Tibial artery (tissue), 4 donors: Measurements from ENCODE around the gene PXK.

Experiments used
- DNase-seq, 2 donors: peaks; one replicate each; pipeline ENCODE4 v3.0.0-alpha.2; 2019
- H3K27ac ChIP-seq, 2 donors: fragments of 200-600 bp; sonication (generic) in 1 of 2; 1 replicate in 1 of 2; 2 replicates in 1 of 2; pipeline ENCODE4 v1.5.1; 2018 to 2019; ENCODE audit warnings: mild to moderate bottlenecking in 1 of 2
- H3K27me3 ChIP-seq, 2 donors: fragments of 200-600 bp; sonication (generic) in 1 of 2; one replicate each; pipeline versions ENCODE4 v1.5.1 to v1.6.0; 2016 to 2019
- H3K36me3 ChIP-seq, 3 donors: fragments of 200-600 bp; sonication (generic) in 2 of 3; one replicate each; pipeline ENCODE4 v1.5.1; 2016 to 2019; ENCODE audit warnings: mild to moderate bottlenecking in 2 of 3
- H3K4me1 ChIP-seq, 4 donors: fragments of 200-600 bp; sonication (generic) in 2 of 4; 1 replicate in 3 of 4; 2 replicates in 1 of 4; pipeline ENCODE4 v1.5.1; 2016 to 2019
- H3K4me3 ChIP-seq, 2 donors: fragments of 200-600 bp; sonication (generic) in 1 of 2; 1 replicate in 1 of 2; 2 replicates in 1 of 2; pipeline ENCODE4 v1.5.1; 2018 to 2019; ENCODE audit warnings: mild to moderate bottlenecking in 2 of 2
- H3K9me3 ChIP-seq, 3 donors: fragments of 200-600 bp; sonication (generic) in 1 of 3; one replicate each; pipeline ENCODE4 v1.5.1; 2016 to 2019
- intact Hi-C: fragments of 100-400 bp; cut with DNase I; formaldehyde crosslinking; loops from one replicate; pipeline ENCODE4 v1.15.0; 2023; ENCODE audit warnings: low total_unique reads
- TF ChIP-seq, protein P1 (sequence below), 2 experiments: fragments of 200-600 bp in 1 of 2; fragments of 450-650 bp in 1 of 2; IDR thresholded peaks; one replicate each; pipeline ENCODE4 v1.5.1; 2017 to 2019; ENCODE audit warnings: antibody characterized with exemption in 2 of 2, mild to moderate bottlenecking in 1 of 2, moderate library complexity in 1 of 2

PXK gene

DNA sequence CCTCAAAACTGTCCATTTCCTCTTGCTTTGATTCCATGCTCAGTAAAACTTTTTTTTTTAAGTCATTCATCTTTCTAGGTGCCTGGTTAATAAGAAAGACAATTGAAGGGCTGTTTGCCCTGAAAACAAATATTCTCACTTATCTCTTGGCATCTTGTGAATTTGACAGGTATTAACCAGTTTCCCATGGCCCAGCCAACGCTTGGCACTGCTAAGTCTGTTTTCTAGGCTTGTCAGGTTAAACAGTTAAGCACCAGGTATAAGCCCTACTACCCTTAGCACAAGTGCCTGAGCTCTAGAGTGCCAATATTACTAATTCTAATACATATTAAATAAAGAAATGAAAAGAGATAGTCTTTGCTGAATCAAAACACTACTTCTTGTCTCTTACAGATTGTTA is 36.3 kb downstream of the PXK start:
- no peaks in the 10 kb centered on the region for H3K4me1 ChIP-seq
- no peak overlapping the region for H3K27ac ChIP-seq
- H3K4me3 ChIP-seq, result no peak overlapping the region
- intact Hi-C loops, result no loop called here
- TF ChIP-seq, protein P1, sequence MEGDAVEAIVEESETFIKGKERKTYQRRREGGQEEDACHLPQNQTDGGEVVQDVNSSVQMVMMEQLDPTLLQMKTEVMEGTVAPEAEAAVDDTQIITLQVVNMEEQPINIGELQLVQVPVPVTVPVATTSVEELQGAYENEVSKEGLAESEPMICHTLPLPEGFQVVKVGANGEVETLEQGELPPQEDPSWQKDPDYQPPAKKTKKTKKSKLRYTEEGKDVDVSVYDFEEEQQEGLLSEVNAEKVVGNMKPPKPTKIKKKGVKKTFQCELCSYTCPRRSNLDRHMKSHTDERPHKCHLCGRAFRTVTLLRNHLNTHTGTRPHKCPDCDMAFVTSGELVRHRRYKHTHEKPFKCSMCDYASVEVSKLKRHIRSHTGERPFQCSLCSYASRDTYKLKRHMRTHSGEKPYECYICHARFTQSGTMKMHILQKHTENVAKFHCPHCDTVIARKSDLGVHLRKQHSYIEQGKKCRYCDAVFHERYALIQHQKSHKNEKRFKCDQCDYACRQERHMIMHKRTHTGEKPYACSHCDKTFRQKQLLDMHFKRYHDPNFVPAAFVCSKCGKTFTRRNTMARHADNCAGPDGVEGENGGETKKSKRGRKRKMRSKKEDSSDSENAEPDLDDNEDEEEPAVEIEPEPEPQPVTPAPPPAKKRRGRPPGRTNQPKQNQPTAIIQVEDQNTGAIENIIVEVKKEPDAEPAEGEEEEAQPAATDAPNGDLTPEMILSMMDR (IDR thresholded peaks at IDR 0.05), result no peak
- H3K36me3 ChIP-seq, result peaks cover 0 to 10% (median 0%) of the 10 kb centered on the region in 3 donors
- no peaks in the 10 kb centered on the region for H3K27me3 ChIP-seq
- no peak for DNase-seq
- H3K9me3 ChIP-seq, result no peaks in the 10 kb centered on the region

GRCh38 chr3:58369876-58370275 is 37.2 kb downstream of the PXK start:
- intact Hi-C loops, result no loop called here
- Histone ChIP-seq H3K27ac (no peak overlapping the region), H3K9me3 (no peaks in the 10 kb centered on the region), H3K4me3 (no peak overlapping the region), H3K4me1 (no peaks in the 10 kb centered on the region), H3K27me3 (no peaks in the 10 kb centered on the region), H3K36me3 (peaks cover 0 to 10% (median 0%) of the 10 kb centered on the region in 3 donors)
- no peak for DNase-seq
- TF ChIP-seq, protein P1 (IDR thresholded peaks at IDR 0.05), result no peak

GRCh38 chr3:58370407-58370806 is 37.7 kb downstream of the PXK start:
- intact Hi-C loops, result no loop called here
- TF ChIP-seq, protein P1 (IDR thresholded peaks at IDR 0.05), result no peak
- Histone ChIP-seq H3K27me3 (no peaks in the 10 kb centered on the region), H3K4me1 (no peaks in the 10 kb centered on the region), H3K27ac (no peak overlapping the region), H3K36me3 (peaks cover 0 to 10% (median 0%) of the 10 kb centered on the region in 3 donors), H3K9me3 (no peaks in the 10 kb centered on the region), H3K4me3 (no peak overlapping the region)
- DNase-seq, result no peak

GRCh38 chr3:58371754-58372153 is 39.1 kb downstream of the PXK start:
- intact Hi-C loops, result no loop called here

GRCh38 chr3:58375254-58375653 is 42.6 kb downstream of the PXK start:
- Histone ChIP-seq H3K9me3 (no peaks in the 10 kb centered on the region), H3K4me1 (no peaks in the 10 kb centered on the region), H3K4me3 (no peak overlapping the region), H3K36me3 (peaks cover 0 to 10% (median 0%) of the 10 kb centered on the region in 3 donors), H3K27me3 (no peaks in the 10 kb centered on the region), H3K27ac (no peak overlapping the region)
- DNase-seq, result no peak
- TF ChIP-seq, protein P1 (IDR thresholded peaks at IDR 0.05), result no peak
- intact Hi-C loops, result no loop called here

More at GRCh38 chr3:58371754-58372153, 39.1 kb downstream of the PXK start:
- H3K4me3 ChIP-seq, result no peak overlapping the region
- no peaks in the 10 kb centered on the region for H3K4me1 ChIP-seq
- H3K9me3 ChIP-seq, result no peaks in the 10 kb centered on the region
- H3K36me3 ChIP-seq, result peaks cover 0 to 10% (median 0%) of the 10 kb centered on the region in 3 donors
- H3K27ac ChIP-seq, result no peak overlapping the region
- H3K27me3 ChIP-seq, result no peaks in the 10 kb centered on the region
- no peak for DNase-seq
- TF ChIP-seq, protein P1 (IDR thresholded peaks at IDR 0.05), result no peak

GRCh38 chr3:58377168-58377567 is 44.5 kb downstream of the PXK start:
- no peak overlapping the region for H3K4me3 ChIP-seq
- H3K27me3 ChIP-seq, result no peaks in the 10 kb centered on the region
- H3K36me3 ChIP-seq, result peaks cover 0 to 3% (median 0%) of the 10 kb centered on the region in 3 donors
- H3K27ac ChIP-seq, result no peak overlapping the region
- no peaks in the 10 kb centered on the region for H3K9me3 ChIP-seq
- no peak for DNase-seq
- no peaks in the 10 kb centered on the region for H3K4me1 ChIP-seq
- intact Hi-C loops, result no loop called here
- TF ChIP-seq, protein P1 (IDR thresholded peaks at IDR 0.05), result no peak
